Cardiac muscle cell (in vitro differentiated cells and primary cell): ENCODE measurements around the gene PMM2. TPM values are rescaled to one million over a fixed set of nuclear protein-coding genes. Genes with fewer than 3 reads are reported as not detected.
"Not testable (repeated sequence)": the region's sequence is repeated elsewhere in the genome, so short reads cannot be mapped to it uniquely, and the experiment has no call there.

Source experiments
- DNase-seq, 2 donors: peaks; one replicate each; pipeline versions ENCODE4 v3.0.0 to v3.0.0-alpha.2; 2010 to 2017; ENCODE audit warnings: low read depth in 1 of 2, low spot score in 1 of 2
- H3K27ac ChIP-seq: fragments of 200-600 bp; sonication (generic); 2 replicates; pipeline ENCODE4 v1.5.1; 2016
- H3K27me3 ChIP-seq: fragments of 200-600 bp; sonication (generic); 2 replicates; pipeline ENCODE4 v1.6.0; 2016; ENCODE audit warnings: control low read depth
- H3K36me3 ChIP-seq: fragments of 200-600 bp; sonication (generic); 2 replicates; pipeline ENCODE4 v1.5.1; 2016; ENCODE audit warnings: control low read depth
- H3K4me1 ChIP-seq: fragments of 200-600 bp; sonication (generic); 2 replicates; pipeline ENCODE4 v1.8.1; 2017; ENCODE audit warnings: low read depth, mild to moderate bottlenecking, mixed run types
- H3K4me3 ChIP-seq: fragments of 200-600 bp; sonication (generic); 2 replicates; pipeline ENCODE4 v1.5.1; 2016; ENCODE audit warnings: mild to moderate bottlenecking
- H3K9me3 ChIP-seq: fragments of 200-600 bp; sonication (generic); 2 replicates; pipeline ENCODE4 v1.5.1; 2017; ENCODE audit warnings: low read depth, mild to moderate bottlenecking, control low read depth
- polyA plus RNA-seq: library from polyadenylated mRNA; unstranded; fragments of >200 nt; fragmentation: Nextera tagmentation; extraction: Ambion mirVana; gene quantifications from 2 replicates; pipeline ENCODE4 v1.2.1, GENCODE V29; 2016
- total RNA-seq: library from RNA; depleted of rRNA; stranded (reverse); fragments of >200 nt; gene quantifications from 2 replicates; pipeline ENCODE4 v1.2.3, GENCODE V29; 2016
- TF ChIP-seq, protein P1 (sequence below): IDR thresholded peaks from 2 replicates; pipeline ENCODE4 v1.5.1; 2012; ENCODE audit warnings: low read depth, mild to moderate bottlenecking, low read length

Gene PMM2
- total and polyA plus RNA-seq, 2 experiments from 2014 or later: 12.9 to 14.2 TPM

DNA sequence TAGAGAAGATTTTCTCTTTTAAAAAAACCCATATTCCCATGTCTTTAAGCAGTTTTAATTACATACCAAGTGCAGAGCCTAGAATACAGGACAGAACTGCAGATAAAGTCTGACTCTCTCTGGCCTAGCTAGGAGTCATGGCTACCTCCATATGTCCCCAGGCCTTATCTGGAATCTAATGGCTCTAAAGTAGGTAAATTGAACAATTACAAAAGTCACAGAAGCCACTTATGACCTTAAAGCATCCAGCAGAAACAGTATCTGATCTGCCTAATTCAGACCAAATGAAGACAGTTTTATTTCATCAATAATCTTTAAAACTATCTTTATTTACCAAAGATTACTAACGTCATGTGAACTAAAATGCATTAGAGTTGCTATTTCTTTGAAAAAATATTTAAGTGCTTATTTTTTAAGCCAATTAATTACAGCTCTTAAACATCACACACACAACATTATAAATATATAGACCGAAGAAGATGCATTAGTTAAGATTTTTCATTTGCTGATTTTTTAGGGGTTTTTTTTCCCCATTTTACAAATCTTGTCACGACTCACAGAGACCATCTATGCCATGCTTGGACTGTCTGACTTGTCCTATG lies 28.7 kb downstream of the PMM2 start:
- Histone ChIP-seq H3K4me3 (no peak overlapping the region), H3K4me1 (no peaks in the 10 kb centered on the region), H3K27me3 (no peaks in the 10 kb centered on the region), H3K36me3 (peaks cover 13% of the 10 kb centered on the region), H3K9me3 (no peaks in the 10 kb centered on the region), H3K27ac (no peak overlapping the region)
- TF ChIP-seq, protein P1, sequence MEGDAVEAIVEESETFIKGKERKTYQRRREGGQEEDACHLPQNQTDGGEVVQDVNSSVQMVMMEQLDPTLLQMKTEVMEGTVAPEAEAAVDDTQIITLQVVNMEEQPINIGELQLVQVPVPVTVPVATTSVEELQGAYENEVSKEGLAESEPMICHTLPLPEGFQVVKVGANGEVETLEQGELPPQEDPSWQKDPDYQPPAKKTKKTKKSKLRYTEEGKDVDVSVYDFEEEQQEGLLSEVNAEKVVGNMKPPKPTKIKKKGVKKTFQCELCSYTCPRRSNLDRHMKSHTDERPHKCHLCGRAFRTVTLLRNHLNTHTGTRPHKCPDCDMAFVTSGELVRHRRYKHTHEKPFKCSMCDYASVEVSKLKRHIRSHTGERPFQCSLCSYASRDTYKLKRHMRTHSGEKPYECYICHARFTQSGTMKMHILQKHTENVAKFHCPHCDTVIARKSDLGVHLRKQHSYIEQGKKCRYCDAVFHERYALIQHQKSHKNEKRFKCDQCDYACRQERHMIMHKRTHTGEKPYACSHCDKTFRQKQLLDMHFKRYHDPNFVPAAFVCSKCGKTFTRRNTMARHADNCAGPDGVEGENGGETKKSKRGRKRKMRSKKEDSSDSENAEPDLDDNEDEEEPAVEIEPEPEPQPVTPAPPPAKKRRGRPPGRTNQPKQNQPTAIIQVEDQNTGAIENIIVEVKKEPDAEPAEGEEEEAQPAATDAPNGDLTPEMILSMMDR: no peak
- DNase-seq: no peak

DNA sequence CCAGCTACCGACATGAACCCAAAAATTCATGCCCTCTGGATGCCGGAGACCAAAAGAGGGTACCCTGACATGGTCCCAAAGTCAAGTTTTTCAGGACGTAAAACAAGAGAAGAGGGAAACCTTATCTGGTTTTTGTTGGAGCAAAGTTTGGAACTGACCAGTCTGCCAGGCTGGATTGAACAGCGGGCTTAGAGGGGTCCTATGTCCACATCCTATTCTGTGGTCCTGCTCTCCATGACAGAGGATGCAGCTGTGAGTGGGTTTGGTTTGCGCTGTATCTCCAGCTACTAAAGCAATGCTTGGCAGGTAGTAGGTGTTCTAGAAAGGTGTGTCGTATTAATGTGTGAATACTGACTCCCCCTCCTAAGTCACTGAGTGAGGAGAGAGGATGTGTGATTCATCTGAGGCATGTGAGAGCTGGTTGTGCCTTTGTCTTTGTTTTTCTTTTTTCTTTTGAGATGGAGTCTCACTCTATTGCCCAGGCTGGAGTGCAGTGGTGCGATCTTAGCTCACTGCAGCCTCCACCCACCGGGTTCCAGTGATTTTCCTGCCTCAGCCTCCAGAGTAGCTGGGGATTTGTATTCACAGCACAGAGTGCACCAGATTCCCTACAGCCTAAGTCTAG lies 31.0 kb downstream of the PMM2 start:
- TF ChIP-seq, protein P1: no peak
- H3K27ac ChIP-seq: no peak overlapping the region
- no peaks in the 10 kb centered on the region for H3K27me3 ChIP-seq
- no peak for DNase-seq
- no peaks in the 10 kb centered on the region for H3K4me1 ChIP-seq
- H3K4me3 ChIP-seq: no peak overlapping the region
- peaks cover 13% of the 10 kb centered on the region for H3K36me3 ChIP-seq
- H3K9me3 ChIP-seq: no peaks in the 10 kb centered on the region

DNA sequence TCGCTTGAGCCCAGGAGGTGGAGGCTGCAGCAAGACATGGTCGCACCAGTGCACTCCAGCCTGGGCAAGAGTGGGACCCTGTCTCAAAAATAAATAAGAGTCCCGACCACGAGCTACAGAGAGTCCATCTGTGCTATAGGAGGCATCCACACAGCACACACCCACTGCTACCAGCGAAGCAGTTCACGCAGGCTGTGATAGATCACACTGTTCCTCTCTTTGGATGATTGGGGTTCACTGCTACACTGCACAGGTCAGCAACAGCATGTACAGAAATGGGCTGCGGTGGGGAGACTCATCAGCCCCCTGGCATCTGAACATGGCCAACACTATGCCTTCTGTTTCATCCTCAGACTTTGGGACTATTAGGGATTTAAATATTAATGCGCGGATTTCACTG lies 33.8 kb downstream of the PMM2 start:
- no peaks in the 10 kb centered on the region for H3K27me3 ChIP-seq
- H3K36me3 ChIP-seq: peaks cover 6% of the 10 kb centered on the region
- no peak overlapping the region for H3K27ac ChIP-seq
- TF ChIP-seq, protein P1: no peak
- H3K4me3 ChIP-seq: no peak overlapping the region
- no peaks in the 10 kb centered on the region for H3K4me1 ChIP-seq
- DNase-seq: no peak
- H3K9me3 ChIP-seq: no peaks in the 10 kb centered on the region

DNA sequence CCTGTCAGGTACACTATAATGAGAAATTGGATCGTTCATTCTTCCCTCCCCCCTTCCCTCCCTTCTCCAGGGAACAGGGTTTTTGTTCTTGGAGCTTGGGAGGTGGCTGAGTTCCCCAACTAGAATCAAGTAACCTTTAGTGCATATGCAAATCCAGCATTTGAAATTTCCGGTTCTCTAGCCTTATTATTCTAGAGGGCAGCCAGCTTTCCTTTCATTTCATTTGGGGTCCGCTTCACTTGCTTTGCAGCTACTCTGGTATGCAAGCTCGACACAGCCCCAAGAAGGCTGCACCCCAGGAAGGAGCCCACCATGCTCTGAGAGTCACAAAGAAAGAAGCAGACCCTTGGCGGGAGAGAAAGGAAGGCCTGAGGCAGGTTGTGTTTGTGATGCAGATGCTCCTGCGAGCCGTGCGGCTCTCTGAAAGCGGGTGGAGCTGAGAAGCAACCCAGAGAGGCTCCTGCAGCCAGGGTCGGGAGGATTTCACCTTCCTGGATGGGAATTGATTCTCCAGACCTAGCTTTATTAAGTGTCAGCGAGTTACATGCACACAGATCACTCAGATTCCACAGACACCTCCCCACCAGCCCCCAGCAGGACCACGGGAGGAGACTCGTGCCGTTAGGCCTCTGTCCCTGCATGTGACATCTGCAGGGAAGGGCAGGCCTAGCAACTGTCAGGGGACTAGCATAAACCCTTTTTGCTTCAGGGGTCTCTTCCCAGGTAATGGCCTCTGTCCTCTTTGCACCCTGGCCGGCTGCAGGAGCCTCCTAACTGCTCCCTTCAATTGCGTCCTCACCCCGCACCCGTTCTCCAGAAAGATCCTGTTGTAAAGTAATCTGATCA lies 34.5 kb downstream of the PMM2 start:
- no peaks in the 10 kb centered on the region for H3K9me3 ChIP-seq
- H3K4me1 ChIP-seq: no peaks in the 10 kb centered on the region
- no peaks in the 10 kb centered on the region for H3K27me3 ChIP-seq
- TF ChIP-seq, protein P1: no peak
- H3K4me3 ChIP-seq: no peak overlapping the region
- peaks cover 6% of the 10 kb centered on the region for H3K36me3 ChIP-seq
- no peak for DNase-seq
- H3K27ac ChIP-seq: no peak overlapping the region

DNA sequence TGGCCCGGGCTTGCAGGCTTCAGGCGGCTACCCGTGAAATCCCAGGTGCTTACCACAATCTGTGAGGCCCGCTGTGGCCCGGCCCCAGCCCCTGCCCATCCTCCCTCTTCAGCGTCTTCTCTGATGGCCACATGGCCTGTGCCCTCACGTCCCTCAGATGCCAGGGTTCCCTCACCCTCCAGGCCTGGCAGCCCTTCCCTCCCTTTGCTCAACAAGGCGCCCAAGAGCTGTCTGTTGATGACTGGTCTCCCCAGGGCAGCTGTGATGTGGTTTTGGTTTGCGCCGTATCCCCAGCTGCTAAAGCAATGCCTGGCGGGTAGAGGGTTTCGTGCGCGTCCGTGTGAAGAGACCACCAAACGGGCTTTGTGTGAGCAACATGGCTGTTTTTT lies 35.1 kb downstream of the PMM2 start:
- DNase-seq: no peak
- Histone ChIP-seq H3K36me3 (peaks cover 6% of the 10 kb centered on the region), H3K4me1 (no peaks in the 10 kb centered on the region), H3K9me3 (no peaks in the 10 kb centered on the region), H3K27me3 (no peaks in the 10 kb centered on the region), H3K4me3 (no peak overlapping the region), H3K27ac (no peak overlapping the region)
- TF ChIP-seq, protein P1: no peak

DNA sequence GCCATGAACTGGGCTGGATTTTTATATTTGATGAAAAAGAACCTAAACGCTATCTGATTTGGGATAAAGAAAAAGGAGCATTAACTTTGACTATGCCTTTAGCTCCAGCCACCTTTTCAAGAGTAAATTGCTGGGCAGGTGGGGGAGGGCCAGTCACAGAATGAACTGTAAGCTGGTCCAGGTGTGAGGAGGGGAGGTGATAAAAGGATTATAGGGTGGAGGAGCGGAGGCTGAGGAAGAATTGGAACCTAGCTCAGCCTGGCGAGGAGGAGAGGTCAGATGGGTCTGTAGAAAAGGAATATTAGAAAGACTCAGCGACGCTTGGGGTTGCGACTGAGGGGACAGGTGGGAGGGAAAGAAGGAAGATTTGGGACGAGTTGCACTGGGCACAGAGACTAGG lies 39.2 kb downstream of the PMM2 start:
- H3K27ac ChIP-seq, H3K27me3 ChIP-seq, H3K9me3 ChIP-seq, H3K36me3 ChIP-seq, H3K4me1 ChIP-seq, DNase-seq, H3K4me3 ChIP-seq: not testable (repeated sequence)

DNA sequence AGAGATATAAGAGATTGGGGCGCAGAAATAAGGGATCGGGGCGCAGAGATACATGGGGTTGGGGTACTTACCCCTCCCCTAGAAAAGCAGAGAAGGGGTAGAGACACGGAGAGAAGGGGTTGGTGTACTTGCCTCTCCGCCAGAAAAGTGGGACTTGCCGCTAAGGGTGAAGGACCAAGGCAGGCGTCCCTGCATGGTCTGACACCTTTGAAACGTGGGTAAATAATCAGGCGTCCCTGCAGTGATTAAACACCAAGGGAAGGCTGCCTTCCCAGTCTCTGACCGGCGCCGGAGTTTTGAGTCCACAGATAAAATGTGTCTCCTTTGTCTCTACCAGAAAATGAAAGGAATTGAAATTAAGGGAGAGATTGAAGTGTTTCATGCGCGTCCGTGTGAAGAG lies 40.0 kb downstream of the PMM2 start:
- DNase-seq, H3K4me3 ChIP-seq, H3K27ac ChIP-seq: not testable (repeated sequence)

DNA sequence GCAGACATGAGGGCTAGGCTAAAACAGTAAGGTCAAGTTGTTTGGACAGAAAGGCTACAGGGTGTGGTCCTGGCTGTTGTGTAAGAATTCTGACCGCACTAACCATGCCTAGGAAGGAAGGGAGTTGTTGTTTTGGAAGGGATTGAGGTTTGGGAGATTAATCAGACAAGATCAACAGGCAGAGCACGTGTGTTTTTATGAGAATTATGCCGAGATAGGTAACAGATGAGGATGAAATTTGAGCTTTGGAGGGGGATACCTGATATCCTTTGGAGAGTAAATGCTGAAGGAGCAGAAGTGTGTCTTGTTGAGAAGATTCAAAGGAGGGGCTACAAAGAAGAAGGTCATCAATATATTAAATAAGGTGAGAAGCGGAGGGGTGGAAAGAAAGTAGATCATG lies 44.4 kb downstream of the PMM2 start:
- not testable (repeated sequence) for H3K9me3 ChIP-seq, H3K27me3 ChIP-seq

More for the DNA sequence above, 40.0 kb downstream of the PMM2 start:
- H3K9me3 ChIP-seq, H3K36me3 ChIP-seq, H3K27me3 ChIP-seq, H3K4me1 ChIP-seq: not testable (repeated sequence)

DNA sequence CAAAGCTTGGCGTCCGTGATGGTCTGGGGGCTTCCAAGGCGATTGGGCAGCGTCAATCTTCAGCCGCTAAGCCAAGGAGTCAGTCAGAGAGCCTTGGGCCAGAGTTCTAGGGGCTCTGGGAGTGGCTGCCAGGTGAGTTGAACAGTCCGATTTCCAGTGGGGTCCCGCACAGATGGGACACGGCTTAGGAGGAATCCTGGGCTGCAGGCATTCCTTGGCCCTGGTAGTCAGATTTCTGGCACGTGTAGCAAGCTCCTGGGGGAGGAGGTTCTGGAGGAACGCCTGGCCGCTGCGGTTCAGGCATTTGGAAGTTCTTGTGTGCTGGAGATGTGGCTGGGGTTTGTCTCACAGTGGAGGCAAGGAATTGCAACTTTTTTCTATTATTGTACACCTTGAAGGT lies 45.7 kb downstream of the PMM2 start:
- not testable (repeated sequence) for H3K27me3 ChIP-seq, DNase-seq

More for the DNA sequence above, 44.4 kb downstream of the PMM2 start:
- not testable (repeated sequence) for H3K4me1 ChIP-seq, DNase-seq, H3K27ac ChIP-seq, H3K36me3 ChIP-seq, H3K4me3 ChIP-seq

More for the DNA sequence above, 45.7 kb downstream of the PMM2 start:
- not testable (repeated sequence) for H3K27ac ChIP-seq, H3K4me3 ChIP-seq, H3K4me1 ChIP-seq, H3K36me3 ChIP-seq, H3K9me3 ChIP-seq
